Activated T-cell treated with anti-CD3 and anti-CD28 coated beads for 4 hours (primary cell): ENCODE data around the gene BCORL1.
A peak's percentile ranks its signal among the peaks of the same experiment; 100 is the strongest.

Experiments used
- DNase-seq: peaks from one replicate; pipeline ENCODE4 v3.0.0-alpha.2; 2020

The BCORL1 gene

GRCh38 chrX:130071611-130072344 lies 89.3 kb downstream of the BCORL1 start:
- DNase-seq: no peak

GRCh38 chrX:130072345-130072740 lies 89.9 kb downstream of the BCORL1 start:
- no peak for DNase-seq

GRCh38 chrX:130075777-130076176 lies 93.3 kb downstream of the BCORL1 start:
- no peak for DNase-seq

GRCh38 chrX:130079824-130080406 lies 97.5 kb downstream of the BCORL1 start:
- DNase-seq: peak; percentile 37

- no peak for DNase-seq
Measured at GRCh38 chrX:130080791-130081367, 98.4 kb downstream of the BCORL1 start.

GRCh38 chrX:130081421-130082045 lies 99.1 kb downstream of the BCORL1 start:
- DNase-seq: no peak

GRCh38 chrX:130082244-130083106 lies 100.0 kb downstream of the BCORL1 start:
- DNase-seq: peak; percentile 48

- DNase-seq: no peak
Measured at GRCh38 chrX:130083107-130083490, 100.7 kb downstream of the BCORL1 start.

GRCh38 chrX:130083656-130084382 lies 101.4 kb downstream of the BCORL1 start:
- DNase-seq: no peak

GRCh38 chrX:130084631-130085237 lies 102.3 kb downstream of the BCORL1 start:
- no peak for DNase-seq

- no peak for DNase-seq
Measured at GRCh38 chrX:130085551-130086446, 103.4 kb downstream of the BCORL1 start.

- DNase-seq: no peak
Measured at GRCh38 chrX:130086447-130087206, 104.2 kb downstream of the BCORL1 start.

GRCh38 chrX:130090364-130090763 lies 107.9 kb downstream of the BCORL1 start:
- DNase-seq: no peak

- DNase-seq: peak; percentile 43
Measured at GRCh38 chrX:130091980-130092522, 109.6 kb downstream of the BCORL1 start.

- no peak for DNase-seq
Measured at GRCh38 chrX:130093271-130093670, 110.8 kb downstream of the BCORL1 start.

- DNase-seq: no peak
Measured at GRCh38 chrX:130094696-130095095, 112.3 kb downstream of the BCORL1 start.

- DNase-seq: no peak
Measured at GRCh38 chrX:130095249-130096030, 113.0 kb downstream of the BCORL1 start.

- DNase-seq: no peak
Measured at GRCh38 chrX:130097507-130098209, 115.2 kb downstream of the BCORL1 start.
